DMS53 treated with DMSO at 0.1 percent for 48 hours (cell line): Measurements from ENCODE around the gene RHOV.

Experiments used
- DNase-seq: peaks from one replicate; lab custom pipeline; 2025; ENCODE audit not compliant: unreplicated experiment; lab: John Stamatoyannopoulos, UW

Gene RHOV

GRCh38 chr15:40873694-40874561 lies at the start of gene RHOV:
RHOV (minus strand) TSS chr15:40874234; CDS start chr15:40874139, 95 bp downstream.
- DNase-seq, result peak; percentile 32

- DNase-seq, result no peak
Measured at GRCh38 chr15:40923551-40923950, 49.5 kb upstream of the RHOV start.

- DNase-seq, result no peak
Measured at GRCh38 chr15:40922608-40923005, 48.6 kb upstream of the RHOV start.

- DNase-seq, result no peak
Measured at GRCh38 chr15:40921949-40922607, 48.0 kb upstream of the RHOV start.

GRCh38 chr15:40918799-40919392 lies 44.9 kb upstream of the RHOV start:
- DNase-seq, result no peak

GRCh38 chr15:40918146-40918798 lies 44.2 kb upstream of the RHOV start:
- no peak for DNase-seq

- no peak for DNase-seq
Measured at GRCh38 chr15:40917585-40917984, 43.6 kb upstream of the RHOV start.

GRCh38 chr15:40915679-40916078 lies 41.6 kb upstream of the RHOV start:
- no peak for DNase-seq

GRCh38 chr15:40915116-40915661 lies 41.2 kb upstream of the RHOV start:
- DNase-seq, result no peak

- no peak for DNase-seq
Measured at GRCh38 chr15:40914486-40914885, 40.5 kb upstream of the RHOV start.

- DNase-seq, result no peak
Measured at GRCh38 chr15:40914013-40914412, 40.0 kb upstream of the RHOV start.

- no peak for DNase-seq
Measured at GRCh38 chr15:40912478-40912877, 38.4 kb upstream of the RHOV start.

GRCh38 chr15:40911693-40912092 lies 37.7 kb upstream of the RHOV start:
- no peak for DNase-seq

GRCh38 chr15:40911141-40911540 lies 37.1 kb upstream of the RHOV start:
- DNase-seq, result no peak

- no peak for DNase-seq
Measured at GRCh38 chr15:40909662-40910630, 35.9 kb upstream of the RHOV start.

- DNase-seq, result no peak
Measured at GRCh38 chr15:40908095-40908494, 34.1 kb upstream of the RHOV start.

- peak; percentile 80 for DNase-seq
Measured at GRCh38 chr15:40906991-40907802, 33.2 kb upstream of the RHOV start.

- DNase-seq, result peak; percentile 89
Measured at GRCh38 chr15:40906091-40906990, 32.3 kb upstream of the RHOV start.
